ENCODE results near the gene CES5A. TPM values are rescaled to one million over a fixed set of nuclear protein-coding genes. Genes with fewer than 3 reads are reported as not detected.

Gene CES5A
- total and polyA plus RNA-seq, 2 of the 8 experiments (the other 6 are each of a cell fraction or from before 2014, with no cell fraction given) = not detected

GRCh38 chr16:55821210-55821609 lies 54.0 kb downstream of the CES5A start (continued):
- TF ChIP-seq CTCF (IDR thresholded peaks at IDR 0.05; ENCODE audit: control extremely low read depth in 1 of 3, insufficient read depth in 1 of 3, low read depth in 1 of 3, low read length in 3 of 3) = no peak
- TF ChIP-seq SP1 (IDR thresholded peaks at IDR 0.05; ENCODE audit: low read depth, low read length) = no peak

All from H1 (cell line).